HepG2 (cell line): ENCODE measurements around the gene PTGR2. TPM values are rescaled to one million over a fixed set of nuclear protein-coding genes. Genes with fewer than 3 reads are reported as not detected.

ENCODE experiments used
- ATAC-seq: fragments of 200-7000 bp; cut with Tn5 transposase; 3 replicates; pipeline ENCODE4 v1.9.1; 2020; ENCODE audit warnings: mild to moderate bottlenecking, moderate library complexity
- BruUV-seq: library from RNA; stranded (reverse); fragments of 400-500 nt; replicated peaks from 2 replicates; lab custom pipeline; 2021; lab: Mats Ljungman, UMichigan
- CTCF ChIA-PET: fragments of 300-600 bp; formaldehyde crosslinking; extraction: SDS; loops from one replicate; lab custom pipeline; 2021; ENCODE audit warnings: low total read pairs, inconsistent platforms, low intra/inter-chr PET ratio; lab: Yijun Ruan, JAX
- POLR2A ChIA-PET: fragments of 350-600 bp; sonication (Branson Sonifier 250); formaldehyde crosslinking; loops from one replicate; lab custom pipeline; 2020; ENCODE audit warnings: antibody characterized with exemption, inconsistent platforms; lab: Yijun Ruan, JAX
- DNase-seq: peaks from one replicate; pipeline ENCODE4 v3.0.0-alpha.2; 2015; ENCODE audit warnings: low spot score
- FAIRE-seq: peaks from 3 replicates; lab custom pipeline; 2011; peaks lifted over from hg19 to GRCh38; lab: Jason Lieb, UNC
- H2AFZ ChIP-seq: one replicate; pipeline ENCODE4 v1.6.1; 2011; ENCODE audit warnings: low read length, inconsistent platforms
- H3K27ac ChIP-seq: fragments of 300-600 bp; 3 replicates; pipeline ENCODE4 v1.8.0; 2011; ENCODE audit warnings: mixed run types, mild to moderate bottlenecking, mixed read lengths, low read length, inconsistent platforms; ENCODE audit not compliant: insufficient read depth; ENCODE audit errors: extremely low read length
- H3K27me3 ChIP-seq, 2 experiments: fragments of 200-600 bp in 1 of 2; 2 replicates in 1 of 2; 3 replicates in 1 of 2; pipeline versions ENCODE4 v1.6.0 to v1.8.0; 2011; ENCODE audit warnings: low read length in 2 of 2, mild to moderate bottlenecking in 2 of 2, moderate library complexity in 2 of 2, inconsistent platforms in 1 of 2; ENCODE audit not compliant: insufficient read depth in 2 of 2, control insufficient read depth in 1 of 2
- H3K36me3 ChIP-seq, 2 experiments: fragments of 200-600 bp in 1 of 2; replicated peaks in 1 of 2; 2 replicates in 1 of 2; 3 replicates in 1 of 2; pipeline versions ENCODE4 v1.5.1 to v1.8.0; 2011; ENCODE audit warnings: low read length in 2 of 2, inconsistent platforms in 1 of 2; ENCODE audit not compliant: insufficient read depth in 2 of 2, control insufficient read depth in 1 of 2
- H3K4me1 ChIP-seq: 2 replicates; pipeline ENCODE4 v1.5.1; 2012; ENCODE audit warnings: low read length, inconsistent platforms; ENCODE audit not compliant: insufficient read depth
- H3K4me2 ChIP-seq: 2 replicates; pipeline ENCODE4 v1.6.0; 2011; ENCODE audit warnings: low read depth, low read length, inconsistent platforms
- H3K4me3 ChIP-seq, 3 experiments: fragments of 200-600 bp in 1 of 3; sonication (generic), shearing (Covaris generic) in 1 of 3; replicated peaks in 1 of 3; 2 replicates each; pipeline ENCODE4 v1.5.1; 2011 to 2016; ENCODE audit warnings: low read length in 3 of 3, inconsistent platforms in 2 of 3, low read depth in 2 of 3, mild to moderate bottlenecking in 2 of 3, control low read depth in 1 of 3, mixed read lengths in 1 of 3; ENCODE audit not compliant: insufficient read depth in 1 of 3
- H3K79me2 ChIP-seq: one replicate; pipeline ENCODE4 v1.6.1; 2011; ENCODE audit warnings: low read length, inconsistent platforms; ENCODE audit not compliant: insufficient read depth
- H3K9ac ChIP-seq: 2 replicates; pipeline ENCODE4 v1.6.0; 2011; ENCODE audit warnings: mild to moderate bottlenecking, low read depth, low read length, inconsistent platforms; ENCODE audit not compliant: insufficient read depth
- H3K9me3 ChIP-seq: 2 replicates; pipeline ENCODE4 v1.5.1; 2012; ENCODE audit warnings: mild to moderate bottlenecking, low read length
- H4K20me1 ChIP-seq: 2 replicates; pipeline ENCODE4 v1.6.0; 2011; ENCODE audit warnings: inconsistent platforms, mild to moderate bottlenecking, low read length, moderate library complexity; ENCODE audit not compliant: insufficient read depth
- CCAR2 ChIP-seq: fragments of 200-400 bp; formaldehyde crosslinking; optimal IDR thresholded peaks from 2 replicates; pipeline ENCODE3; 2018; ENCODE audit warnings: low read depth, mild to moderate bottlenecking, low read length, moderate library complexity
- KAT8 ChIP-seq: IDR thresholded peaks from 2 replicates; pipeline ENCODE4 v1.6.1; 2016; ENCODE audit warnings: missing genetic modification reagents, missing compliant biosample characterization
- NFYB ChIP-seq: sonication (generic); formaldehyde crosslinking; IDR thresholded peaks from 2 replicates; pipeline ENCODE4 v1.4.0; 2020; ENCODE audit warnings: missing genetic modification reagents
- NR2F2 ChIP-seq: IDR thresholded peaks from 2 replicates; pipeline ENCODE4 v1.6.1; 2012; ENCODE audit warnings: low read depth, inconsistent platforms, borderline replicate concordance
- PAXIP1 ChIP-seq: sonication (generic); formaldehyde crosslinking; conservative IDR thresholded peaks from 2 replicates; pipeline ENCODE4 v1.4.0; 2020; ENCODE audit warnings: mild to moderate bottlenecking, missing genetic modification reagents, moderate library complexity
- REPIN1 ChIP-seq: sonication (generic); formaldehyde crosslinking; IDR thresholded peaks from 2 replicates; pipeline ENCODE4 v1.8.0; 2022; ENCODE audit warnings: missing genetic modification reagents, low read depth, mild to moderate bottlenecking, borderline replicate concordance
- SPEN ChIP-seq: sonication (generic); formaldehyde crosslinking; IDR thresholded peaks from 2 replicates; pipeline ENCODE4 v1.5.1; 2020; ENCODE audit warnings: low read depth, mild to moderate bottlenecking, missing genetic modification reagents
- TAF15 ChIP-seq: fragments of 200-400 bp; formaldehyde crosslinking; IDR thresholded peaks from one replicate; pipeline ENCODE4 v1.6.1; 2018; ENCODE audit warnings: mild to moderate bottlenecking, low read depth, low read length; ENCODE audit not compliant: poor library complexity, severe bottlenecking
- TBP ChIP-seq: sonication (generic); formaldehyde crosslinking; IDR thresholded peaks from 2 replicates; pipeline ENCODE4 v1.5.0; 2020; ENCODE audit warnings: missing genetic modification reagents
- TEAD3 ChIP-seq: optimal IDR thresholded peaks from 2 replicates; pipeline ENCODE3; 2016; ENCODE audit warnings: borderline replicate concordance
- TFAP4 ChIP-seq: sonication (generic); IDR thresholded peaks from 2 replicates; pipeline ENCODE4 v1.6.1; 2016; ENCODE audit warnings: low read depth, borderline replicate concordance
- ZBTB7B ChIP-seq: sonication (generic); formaldehyde crosslinking; IDR thresholded peaks from 2 replicates; pipeline ENCODE4 v1.4.0; 2020; ENCODE audit warnings: missing genetic modification reagents
- ZMYM2 ChIP-seq: sonication (generic); formaldehyde crosslinking; IDR thresholded peaks from 2 replicates; pipeline ENCODE4 v1.8.0; 2022; ENCODE audit warnings: mild to moderate bottlenecking, missing genetic modification reagents
- ZNF251 ChIP-seq: sonication (generic); formaldehyde crosslinking; IDR thresholded peaks from 2 replicates; pipeline ENCODE4 v1.9.0; 2021; ENCODE audit warnings: mild to moderate bottlenecking, missing genetic modification reagents
- ZNF281 ChIP-seq: sonication (generic); formaldehyde crosslinking; IDR thresholded peaks from 2 replicates; pipeline ENCODE4 v1.4.0; 2020; ENCODE audit warnings: missing genetic modification reagents, borderline replicate concordance
- ZNF333 ChIP-seq: sonication (generic); formaldehyde crosslinking; IDR thresholded peaks from 2 replicates; pipeline ENCODE4 v1.4.0; 2020; ENCODE audit warnings: mild to moderate bottlenecking, missing genetic modification reagents, borderline replicate concordance
- ZNF530 ChIP-seq: sonication (generic); formaldehyde crosslinking; IDR thresholded peaks from 2 replicates; pipeline ENCODE4 v1.5.0; 2020; ENCODE audit warnings: low read depth, mild to moderate bottlenecking, missing genetic modification reagents
- ZNF768 ChIP-seq: sonication (generic); formaldehyde crosslinking; IDR thresholded peaks from 2 replicates; pipeline ENCODE4 v1.4.0; 2020; ENCODE audit warnings: missing genetic modification reagents
- in situ Hi-C: cut with HindIII; loops from 2 replicates; pipeline ENCODE4 v1.10.0; 2017; ENCODE audit warnings: low pct_unique_long_range_greater_than_20kb; ENCODE audit not compliant: extremely low pct_ligation_motif_present
- intact Hi-C: fragments of 100-400 bp; cut with micrococcal nuclease; formaldehyde crosslinking; loops from one replicate; pipeline ENCODE4 v1.10.0; 2022; ENCODE audit not compliant: unreplicated experiment
- polyA plus RNA-seq, 8 experiments: library from polyadenylated mRNA; depleted of rRNA in 3 of 8; stranded (reverse) in 7 of 8; unstranded in 1 of 8; fragments of >200 nt; fragmentation: Illumina TruSeq in 4 of 8; extraction: Trizol in 4 of 8; gene quantifications; 2 replicates each; pipeline versions ENCODE4 v1.2.1 to v1.2.3, GENCODE V29; 2011 to 2016; ENCODE audit warnings: low read depth in 4 of 8, missing spikeins in 1 of 8, mixed read lengths in 1 of 8; ENCODE audit not compliant: insufficient read depth in 1 of 8
- total RNA-seq, 5 experiments: library from RNA; depleted of rRNA; stranded (reverse); fragments of >200 nt; fragmentation: Illumina TruSeq; extraction: Trizol; gene quantifications; 2 replicates each; pipeline ENCODE4 v1.2.3, GENCODE V29; 2016; ENCODE audit warnings: low read depth in 1 of 5

The PTGR2 gene
- total and polyA plus RNA-seq, 2 of the 13 experiments (the other 11 are each of a cell fraction or from before 2014, with no cell fraction given): 3.0 to 4.3 TPM

- BruUV-seq: no TSS peak
- TF ChIP-seq TEAD3 (CRISPR knock-in tag) (no peak), ZBTB7B (no peak), ZNF281 (CRISPR knock-in tag) (no peak), TBP (CRISPR knock-in tag) (no peak), ZMYM2 (CRISPR knock-in tag) (no peak), ZNF768 (CRISPR knock-in tag) (no peak), TFAP4 (no peak), PAXIP1 (CRISPR knock-in tag) (no peak), ZNF251 (CRISPR knock-in tag) (no peak), ZNF333 (CRISPR knock-in tag) (no peak), REPIN1 (no peak), NR2F2 (no peak), CCAR2 (no peak), TAF15 (no peak), KAT8 (CRISPR knock-in tag) (no peak), SPEN (no peak), NFYB (CRISPR knock-in tag) (no peak), ZNF530 (CRISPR knock-in tag) (no peak)
- no peak overlapping the region for H3K27ac ChIP-seq
- FAIRE-seq (no peak), DNase-seq (no peak), ATAC-seq (no peak)
- POLR2A ChIA-PET: interaction anchor here (1.0 kb wide), 1 partner anchor 38 kb away, joined by 4 read pairs; no protein-coding TSS in a partner anchor
- H3K36me3 ChIP-seq: no peaks in the 10 kb centered on the region
- no peaks in the 10 kb centered on the region for H3K79me2 ChIP-seq
- H2AFZ ChIP-seq: no peak overlapping the region
- intact Hi-C loops: no loop called here
- no peak overlapping the region for H3K9ac ChIP-seq
- no peaks in the 10 kb centered on the region for H3K27me3 ChIP-seq
- in situ Hi-C loops: loop anchor here (10.0 kb wide), 1 partner anchor 69 kb away; no protein-coding TSS in a partner anchor
- H3K4me2 ChIP-seq: no peak overlapping the region
- CTCF ChIA-PET: no interaction called here
- no peaks in the 10 kb centered on the region for H4K20me1 ChIP-seq
- H3K9me3 ChIP-seq: no peaks in the 10 kb centered on the region
- no peaks in the 10 kb centered on the region for H3K4me1 ChIP-seq
- no peak overlapping the region for H3K4me3 ChIP-seq
Measured at GRCh38 chr14:73823339-73823885, 28.2 kb upstream of the PTGR2 start.
